Fibroblast of peridontal ligament (primary cell): ENCODE results near the gene PMIS2.
A peak's percentile ranks its signal among the peaks of the same experiment; 100 is the strongest.
"Not testable (repeated sequence)": the region's sequence is repeated elsewhere in the genome, so short reads cannot be mapped to it uniquely, and the experiment has no call there.

ENCODE experiments used
- DNase-seq: peaks from one replicate; pipeline ENCODE4 v3.0.0-alpha.2; 2010; ENCODE audit errors: extremely low read depth

PMIS2 gene

GRCh38 chr19:35592226-35592625 is 6.3 kb downstream of the PMIS2 start:
- peak; percentile 56 for DNase-seq

GRCh38 chr19:35595026-35595425 is 9.1 kb downstream of the PMIS2 start:
- not testable (repeated sequence) for DNase-seq

- DNase-seq = no peak
Observed at GRCh38 chr19:35595928-35596327, 10.0 kb downstream of the PMIS2 start.

DNA sequence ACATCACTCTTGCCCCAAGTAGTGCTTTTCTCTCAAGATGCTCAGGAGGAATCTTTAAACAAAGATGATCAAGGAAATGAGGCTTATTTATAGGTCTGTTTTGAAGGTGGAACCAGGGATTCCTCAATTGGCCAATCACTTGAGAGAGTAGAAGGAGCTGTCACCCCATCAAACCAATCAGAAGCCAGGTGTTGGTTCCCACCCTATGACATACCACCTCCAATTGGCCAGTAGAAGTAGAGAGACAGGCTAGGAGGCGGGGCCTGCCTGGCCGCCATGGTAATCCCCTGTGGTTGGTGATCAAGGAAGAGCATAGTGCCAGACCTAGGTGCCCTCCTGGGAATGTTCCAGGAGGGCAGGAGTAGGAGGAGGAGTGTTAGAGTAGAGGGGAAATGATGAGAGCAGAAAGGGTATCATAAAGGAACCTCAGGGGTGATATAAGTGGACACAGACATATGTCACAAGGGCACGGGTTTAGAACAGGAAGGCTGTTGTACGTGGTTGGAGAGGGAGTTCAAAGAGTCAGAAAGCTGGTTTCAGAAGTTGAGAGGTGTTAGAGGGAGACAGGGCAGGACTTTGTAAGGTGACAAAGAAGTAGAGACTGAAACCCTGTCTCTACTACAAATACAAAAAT is 10.5 kb downstream of the PMIS2 start:
- DNase-seq = no peak

DNA sequence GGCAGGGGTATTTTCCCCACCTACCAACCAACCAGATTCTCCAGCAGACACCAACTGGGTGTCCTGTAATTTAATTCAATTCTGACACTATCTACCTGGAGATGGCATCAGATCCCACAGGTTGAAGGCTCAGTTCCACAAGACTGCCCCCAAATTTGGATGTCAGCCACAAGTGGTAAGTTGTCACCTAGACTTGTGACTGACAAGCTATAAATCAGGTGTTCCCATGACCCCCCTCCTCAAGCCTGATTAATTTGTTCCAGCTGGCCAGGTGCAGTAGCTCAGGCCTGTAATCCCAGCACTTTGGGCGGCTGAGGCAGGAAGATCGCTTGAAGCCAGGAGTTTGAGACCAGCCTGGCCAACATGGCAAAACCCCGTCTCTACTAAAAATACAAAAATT is 16.0 kb downstream of the PMIS2 start:
- DNase-seq = no peak

GRCh38 chr19:35604436-35604835 is 18.5 kb downstream of the PMIS2 start:
- not testable (repeated sequence) for DNase-seq

DNA sequence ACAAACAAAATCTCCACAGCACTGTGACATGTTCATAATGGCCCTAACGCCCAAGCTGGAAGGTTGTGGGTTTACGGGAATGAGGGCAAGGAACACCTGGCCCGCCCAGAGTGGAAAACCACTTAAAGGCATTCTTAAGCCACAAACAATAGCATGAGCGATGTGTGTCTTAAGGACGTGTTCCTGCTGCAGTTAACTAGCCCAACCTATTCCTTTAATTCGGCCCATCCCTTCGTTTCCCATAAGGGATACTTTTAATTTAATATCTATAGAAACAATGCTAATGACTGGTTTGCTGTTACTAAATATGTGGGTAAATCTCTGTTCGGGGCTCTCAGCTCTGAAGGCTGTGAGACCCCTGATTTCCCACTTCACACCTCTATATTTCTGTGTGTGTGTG is 21.2 kb downstream of the PMIS2 start:
- DNase-seq = not testable (repeated sequence)

DNA sequence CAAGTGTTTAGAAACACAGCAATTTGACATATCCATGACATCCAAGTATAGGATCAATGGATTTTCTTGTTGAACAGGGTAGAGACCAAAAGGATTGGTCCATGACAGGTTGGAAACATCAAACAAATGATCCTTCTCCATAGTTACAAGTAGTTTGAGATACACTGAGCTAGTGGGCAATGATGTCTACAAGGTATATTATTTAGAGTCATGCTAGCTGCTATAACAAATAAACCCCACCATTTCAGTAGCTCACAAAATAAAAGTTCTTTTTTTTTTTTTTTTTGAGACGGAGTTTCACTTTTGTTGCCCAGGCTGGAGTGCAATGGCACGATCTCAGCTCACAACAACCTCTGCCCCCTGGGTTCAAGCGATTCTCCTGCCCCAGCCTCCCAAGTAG is 21.7 kb downstream of the PMIS2 start:
- no peak for DNase-seq

GRCh38 chr19:35608251-35608650 is 22.3 kb downstream of the PMIS2 start:
- DNase-seq = no peak

- no peak for DNase-seq
Observed at GRCh38 chr19:35609851-35610353, 23.9 kb downstream of the PMIS2 start.

DNA sequence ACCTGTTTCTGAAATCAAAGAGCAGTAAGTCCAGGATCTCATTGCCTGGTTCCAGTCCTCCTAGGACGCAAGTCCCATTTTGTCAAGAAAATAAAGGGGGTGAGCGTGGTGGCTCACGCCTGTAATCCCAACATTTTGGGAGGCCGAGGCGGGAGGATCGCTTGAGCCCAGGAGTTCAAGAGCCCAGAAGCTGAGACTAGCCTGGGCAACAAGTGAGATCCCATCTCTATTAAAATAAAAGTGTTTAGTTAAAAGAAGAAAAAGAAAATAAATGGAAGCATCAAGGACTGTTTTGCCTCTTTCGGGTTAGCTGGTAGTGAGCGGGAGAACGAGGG is 26.2 kb downstream of the PMIS2 start:
- DNase-seq = no peak

GRCh38 chr19:35612559-35613321 is 26.8 kb downstream of the PMIS2 start, which contains the start of gene HAUS5:
HAUS5 (plus strand) TSS chr19:35612735; CDS start chr19:35612795, 60 bp downstream.
- DNase-seq = peak; percentile 84

DNA sequence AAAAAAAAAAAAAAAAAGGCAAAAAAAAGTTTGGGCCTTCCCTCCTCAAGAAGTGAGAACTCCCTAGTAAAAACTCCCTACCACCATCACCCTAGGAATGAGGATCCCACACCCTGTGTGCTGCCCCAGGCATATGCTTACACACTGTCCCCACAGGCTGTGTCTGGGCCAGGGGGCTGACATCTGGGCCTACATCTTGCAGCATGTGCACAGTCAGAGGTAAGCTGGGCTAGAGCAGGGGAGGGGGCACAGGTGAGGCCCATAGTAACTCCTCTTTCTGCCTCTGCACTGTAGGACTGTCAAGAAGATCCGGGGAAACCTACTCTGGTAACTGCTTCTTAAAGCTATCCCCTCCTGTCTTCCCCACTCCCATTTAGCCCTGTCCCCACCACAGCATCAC is 27.6 kb downstream of the PMIS2 start:
- DNase-seq = no peak

- DNase-seq = no peak
Observed at GRCh38 chr19:35615036-35615435, 29.1 kb downstream of the PMIS2 start.

DNA sequence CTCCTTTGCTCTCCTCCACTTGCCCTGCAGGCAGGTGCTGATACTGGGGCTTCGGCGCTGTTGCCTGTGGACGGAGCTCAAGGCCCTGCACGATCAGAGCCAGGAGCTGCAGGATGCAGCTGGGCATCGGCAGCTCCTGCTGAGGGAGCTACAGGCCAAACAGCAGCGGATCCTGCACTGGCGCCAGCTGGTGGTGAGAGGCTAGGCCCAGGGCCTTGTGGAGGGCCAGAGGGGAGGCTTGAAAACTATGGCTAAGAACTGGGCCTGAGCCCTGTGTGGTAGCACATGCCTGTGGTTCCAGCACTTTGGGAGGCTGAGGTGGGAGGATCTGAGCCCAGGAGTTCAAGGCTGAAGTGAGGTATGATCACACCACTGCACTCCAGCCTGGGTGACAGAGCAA is 32.9 kb downstream of the PMIS2 start:
- DNase-seq = no peak

DNA sequence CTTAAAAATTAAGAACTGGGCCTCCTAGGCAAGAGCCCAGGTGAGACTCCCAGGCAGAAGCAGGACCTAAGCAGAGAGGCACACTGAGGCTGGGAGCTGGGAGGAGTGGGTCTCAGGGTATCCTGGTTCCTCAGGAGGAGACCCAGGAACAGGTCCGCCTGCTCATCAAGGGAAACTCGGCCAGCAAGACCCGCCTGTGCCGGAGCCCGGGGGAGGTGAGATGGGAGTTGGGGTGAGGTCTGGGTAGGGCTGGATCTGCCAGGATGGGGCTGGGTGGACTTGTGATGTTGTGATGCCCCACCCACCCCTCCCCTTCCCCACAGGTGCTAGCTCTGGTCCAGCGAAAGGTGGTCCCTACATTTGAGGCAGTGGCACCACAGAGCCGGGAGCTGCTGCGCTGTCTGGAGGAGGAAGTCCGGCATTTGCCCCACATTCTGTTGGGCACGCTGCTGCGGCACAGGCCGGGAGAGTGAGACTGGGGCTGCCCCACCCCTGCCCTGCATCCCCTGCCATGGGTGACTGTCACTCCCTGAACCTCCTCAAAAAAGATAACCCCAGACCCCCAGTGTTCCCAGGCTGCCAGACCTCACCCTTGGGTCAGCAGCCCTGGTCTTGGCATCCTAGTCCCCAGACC is 33.4 kb downstream of the PMIS2 start:
- DNase-seq = no peak

GRCh38 chr19:35620001-35620400 is 34.0 kb downstream of the PMIS2 start:
- DNase-seq = no peak

GRCh38 chr19:35621708-35622107 is 35.7 kb downstream of the PMIS2 start:
- DNase-seq = no peak

GRCh38 chr19:35622750-35623149 is 36.8 kb downstream of the PMIS2 start:
- DNase-seq = no peak

- DNase-seq = no peak
Observed at GRCh38 chr19:35623327-35624010, 37.5 kb downstream of the PMIS2 start.

GRCh38 chr19:35628264-35628564 is 42.2 kb downstream of the PMIS2 start:
- DNase-seq = no peak

GRCh38 chr19:35628565-35629331 is 42.8 kb downstream of the PMIS2 start, which contains the start of gene RBM42:
RBM42 (plus strand) TSS chr19:35629036; CDS start chr19:35629154, 118 bp downstream.
- peak; percentile 99 for DNase-seq
